Measurements from ENCODE around the gene SIPA1L3.

Gene SIPA1L3

GRCh38 chr19:37946132-37946531, 39.1 kb downstream of the SIPA1L3 start:
- ATAC-seq = no peak
- DNase-seq = no peak

- ATAC-seq = no peak
- no peak for DNase-seq
Measured at GRCh38 chr19:37947778-37948177, 40.8 kb downstream of the SIPA1L3 start.

- no peak for ATAC-seq
- DNase-seq = no peak
Measured at GRCh38 chr19:37948362-37948761, 41.4 kb downstream of the SIPA1L3 start.

- no peak for ATAC-seq
Measured at GRCh38 chr19:37950471-37951175, 43.6 kb downstream of the SIPA1L3 start.

GRCh38 chr19:37951816-37952210, 44.8 kb downstream of the SIPA1L3 start:
- DNase-seq = no peak
- no peak for ATAC-seq

More at GRCh38 chr19:37950471-37951175, 43.6 kb downstream of the SIPA1L3 start:
- no peak for DNase-seq

GRCh38 chr19:37953171-37953917, 46.3 kb downstream of the SIPA1L3 start:
- no peak for DNase-seq

GRCh38 chr19:37953918-37954303, 46.9 kb downstream of the SIPA1L3 start:
- no peak for DNase-seq

More at GRCh38 chr19:37953171-37953917, 46.3 kb downstream of the SIPA1L3 start:
- no peak for ATAC-seq

GRCh38 chr19:37954421-37954874, 47.4 kb downstream of the SIPA1L3 start:
- ATAC-seq (no peak), DNase-seq (no peak)

More at GRCh38 chr19:37953918-37954303, 46.9 kb downstream of the SIPA1L3 start:
- ATAC-seq = no peak

- DNase-seq = no peak
- ATAC-seq = no peak
Measured at GRCh38 chr19:37955986-37956385, 49.0 kb downstream of the SIPA1L3 start.

- ATAC-seq (no peak), DNase-seq (no peak)
Measured at GRCh38 chr19:37957176-37957575, 50.2 kb downstream of the SIPA1L3 start.

- DNase-seq (no peak), ATAC-seq (no peak)
Measured at GRCh38 chr19:37959665-37960114, 52.7 kb downstream of the SIPA1L3 start.

- ATAC-seq (no peak), DNase-seq (no peak)
Measured at GRCh38 chr19:37961198-37961597, 54.2 kb downstream of the SIPA1L3 start.

GRCh38 chr19:37963190-37963936, 56.4 kb downstream of the SIPA1L3 start:
- ATAC-seq = no peak
- DNase-seq = no peak

- ATAC-seq (no peak), DNase-seq (no peak)
Measured at GRCh38 chr19:37964109-37964508, 57.1 kb downstream of the SIPA1L3 start.

GRCh38 chr19:37966211-37966661, 59.2 kb downstream of the SIPA1L3 start:
- DNase-seq (no peak), ATAC-seq (no peak)

- ATAC-seq = no peak
- DNase-seq = no peak
Measured at GRCh38 chr19:37966662-37967231, 59.7 kb downstream of the SIPA1L3 start.

- ATAC-seq (no peak), DNase-seq (no peak)
Measured at GRCh38 chr19:37969695-37970094, 62.7 kb downstream of the SIPA1L3 start.

- DNase-seq (no peak), ATAC-seq (no peak)
Measured at GRCh38 chr19:37970699-37971098, 63.7 kb downstream of the SIPA1L3 start.

GRCh38 chr19:37972803-37973202, 65.8 kb downstream of the SIPA1L3 start:
- ATAC-seq = no peak
- no peak for DNase-seq

GRCh38 chr19:37973666-37974065, 66.7 kb downstream of the SIPA1L3 start:
- ATAC-seq (no peak), DNase-seq (no peak)

GRCh38 chr19:37975071-37975470, 68.1 kb downstream of the SIPA1L3 start:
- no peak for ATAC-seq
- DNase-seq = no peak
